ENCODE data around the gene PHETA2.

GRCh38 chr22:42114721-42115120, 40.7 kb downstream of the PHETA2 start:
- no peak for TF ChIP-seq CREB1 (CRISPR knock-in tag; IDR thresholded peaks at IDR 0.05)
- TF ChIP-seq PRDM15 (CRISPR knock-in tag; IDR thresholded peaks at IDR 0.05): no peak
- TF ChIP-seq ESRRA (CRISPR knock-in tag; IDR thresholded peaks at IDR 0.05; ENCODE audit: borderline replicate concordance): no peak

Data from WTC11 (cell line).